Hematopoietic multipotent progenitor cell treated with erythropoietin and hydrocortisone succinate and interleukin-3 and kit ligand, for 8 days (in vitro differentiated cells): ENCODE results near the gene KLHL17.
A peak's percentile ranks its signal among the peaks of the same experiment; 100 is the strongest.

ENCODE experiments used
- DNase-seq: peaks from one replicate; pipeline ENCODE4 v3.0.0-alpha.2; 2015

The KLHL17 gene

DNA sequence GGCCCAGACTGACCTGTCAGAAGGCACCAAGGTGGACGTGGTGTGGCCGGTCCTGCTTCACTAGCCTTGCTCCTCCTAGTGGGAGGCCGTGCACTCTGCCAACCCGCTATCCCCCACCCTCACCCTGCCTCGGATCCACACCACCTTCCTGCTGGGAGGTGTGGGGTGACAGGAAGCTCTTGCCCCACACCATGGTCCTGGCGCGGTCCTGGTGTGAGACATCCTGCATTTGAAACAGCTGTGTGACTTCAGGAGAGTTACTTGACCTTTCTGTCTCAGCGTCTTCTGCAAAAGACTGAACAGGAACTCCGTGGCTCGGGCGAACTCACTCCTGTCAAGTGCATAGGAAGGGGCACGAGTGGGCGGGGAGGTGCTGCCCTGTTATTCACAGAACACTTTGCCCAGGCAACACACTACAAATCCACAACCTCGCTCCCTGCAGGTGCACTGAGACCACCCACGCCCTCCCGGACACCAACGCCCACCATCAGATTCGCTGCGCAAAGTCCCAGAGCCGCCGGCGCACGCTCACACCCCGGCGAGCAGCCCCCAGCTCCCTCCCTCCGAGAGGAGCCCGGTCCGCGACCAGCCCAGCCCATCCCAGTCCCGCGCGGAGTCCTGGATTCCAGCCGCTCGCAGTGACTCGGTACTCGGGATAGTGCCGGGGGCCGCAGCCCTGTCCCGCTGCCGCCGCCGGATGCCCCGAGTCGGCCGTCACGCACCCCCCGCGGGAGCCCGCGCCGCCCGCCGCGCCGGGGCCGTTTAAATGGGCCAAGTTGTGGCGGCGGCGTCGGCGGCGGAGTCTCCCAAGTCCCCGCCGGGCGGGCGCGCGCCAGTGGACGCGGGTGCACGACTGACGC is 37.0 kb upstream of the KLHL17 start, which contains the start of gene SAMD11:
Gene SAMD11 (plus strand): TSS at position 793 of the 860 bp plus-strand sequence. CDS start 509 bp downstream, outside the sequence.
- DNase-seq, result peak; percentile 33

DNA sequence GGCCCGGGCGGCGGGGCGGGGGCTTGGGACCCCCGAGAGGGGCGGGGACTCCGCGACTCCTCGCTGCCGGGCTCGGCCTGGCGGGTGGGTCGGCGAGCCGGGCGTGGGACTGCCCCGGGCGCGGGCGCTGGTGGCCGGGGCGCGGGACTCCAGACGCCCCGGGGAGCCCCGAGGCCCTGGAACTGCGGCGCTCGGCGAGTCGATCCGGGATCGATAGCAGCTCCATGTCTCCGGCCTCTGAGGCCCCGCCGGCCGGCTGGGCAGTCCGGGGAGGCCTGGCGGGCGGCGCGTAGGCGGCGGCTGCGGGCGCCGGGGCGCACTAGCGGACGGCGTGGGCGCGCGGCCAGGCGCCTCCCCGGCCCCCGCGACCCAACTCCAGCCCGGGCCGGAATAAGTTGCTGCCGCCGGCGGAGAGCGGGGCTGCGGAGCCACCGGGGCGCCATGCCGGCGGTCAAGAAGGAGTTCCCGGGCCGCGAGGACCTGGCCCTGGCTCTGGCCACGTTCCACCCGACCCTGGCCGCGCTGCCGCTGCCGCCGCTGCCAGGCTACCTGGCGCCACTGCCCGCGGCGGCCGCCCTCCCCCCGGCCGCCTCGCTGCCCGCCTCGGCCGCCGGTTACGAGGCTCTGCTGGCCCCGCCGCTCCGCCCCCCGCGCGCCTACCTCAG is 36.3 kb upstream of the KLHL17 start:
- DNase-seq, result no peak

DNA sequence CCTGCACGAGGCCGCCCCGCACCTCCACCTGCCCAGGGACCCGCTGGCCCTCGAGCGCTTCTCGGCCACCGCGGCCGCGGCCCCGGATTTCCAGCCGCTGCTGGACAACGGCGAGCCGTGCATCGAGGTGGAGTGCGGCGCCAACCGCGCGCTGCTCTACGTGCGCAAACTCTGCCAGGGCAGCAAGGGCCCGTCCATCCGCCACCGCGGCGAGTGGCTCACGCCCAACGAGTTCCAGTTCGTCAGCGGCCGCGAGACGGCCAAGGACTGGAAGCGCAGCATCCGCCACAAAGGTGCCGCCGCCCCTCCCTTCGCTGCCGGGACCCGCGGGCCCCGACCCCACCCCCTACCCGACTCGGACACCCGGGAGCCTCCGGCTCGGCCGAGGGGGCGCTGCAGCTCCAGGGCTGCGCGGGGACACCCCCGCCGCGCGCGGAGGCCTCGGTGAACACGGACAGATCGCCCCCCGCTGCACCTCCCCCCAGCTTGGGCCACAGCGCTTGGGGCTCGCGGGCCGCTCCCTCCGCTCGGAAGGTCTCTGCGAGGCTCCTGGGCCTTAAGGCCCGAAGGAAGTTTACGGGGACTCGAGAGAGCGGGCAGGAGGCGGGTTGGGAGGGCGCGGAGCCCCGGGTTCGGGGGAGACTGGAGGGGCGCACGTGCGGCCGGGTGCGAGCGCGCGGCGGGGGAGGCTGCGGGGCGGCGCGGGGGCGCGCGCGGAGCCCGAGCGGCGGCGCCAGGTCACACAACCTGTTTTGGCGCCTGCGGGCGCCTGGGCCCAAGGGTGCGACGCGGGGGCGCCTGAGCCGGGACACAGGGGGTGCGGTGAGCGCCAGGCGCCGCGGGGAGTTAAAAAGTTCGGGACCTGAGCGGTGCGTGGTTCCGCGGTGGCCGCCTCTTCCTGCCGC is 35.5 kb upstream of the KLHL17 start:
- no peak for DNase-seq

DNA sequence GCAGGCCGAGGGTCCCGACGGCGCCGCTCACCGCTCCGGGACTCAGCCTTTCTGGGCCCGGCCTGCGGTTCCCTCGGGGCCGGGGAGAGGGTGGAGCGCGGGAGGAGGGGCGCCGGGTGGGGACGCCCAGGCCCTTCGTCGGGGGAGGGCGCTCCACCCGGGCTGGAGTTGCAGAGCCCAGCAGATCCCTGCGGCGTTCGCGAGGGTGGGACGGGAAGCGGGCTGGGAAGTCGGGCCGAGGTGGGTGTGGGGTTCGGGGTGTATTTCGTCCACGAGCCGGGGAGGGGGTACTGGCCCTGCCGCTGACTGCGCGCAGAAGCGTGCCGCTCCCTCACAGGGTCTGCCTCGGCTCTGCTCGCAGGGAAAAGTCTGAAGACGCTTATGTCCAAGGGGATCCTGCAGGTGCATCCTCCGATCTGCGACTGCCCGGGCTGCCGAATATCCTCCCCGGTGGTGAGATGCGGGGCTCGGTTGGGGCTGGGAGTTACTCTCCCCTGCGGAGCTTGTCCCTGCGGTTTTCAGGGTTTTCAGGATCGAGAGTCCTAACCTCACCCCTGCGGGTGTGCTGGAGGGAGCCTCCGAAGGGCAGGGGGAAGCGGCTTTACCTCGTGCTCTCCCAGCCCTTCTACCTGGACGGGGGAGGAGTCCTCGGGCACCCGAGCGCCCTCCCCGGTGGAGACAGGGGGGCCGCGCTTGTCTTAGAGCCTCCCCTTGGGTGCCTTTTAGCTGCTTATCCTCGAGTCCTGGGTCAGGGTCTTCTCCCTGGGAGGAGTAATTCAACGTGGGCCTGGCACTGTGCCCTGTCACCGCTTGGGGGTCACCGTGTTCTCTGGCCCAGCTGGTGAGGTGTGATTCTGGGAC is 34.6 kb upstream of the KLHL17 start:
- no peak for DNase-seq

DNA sequence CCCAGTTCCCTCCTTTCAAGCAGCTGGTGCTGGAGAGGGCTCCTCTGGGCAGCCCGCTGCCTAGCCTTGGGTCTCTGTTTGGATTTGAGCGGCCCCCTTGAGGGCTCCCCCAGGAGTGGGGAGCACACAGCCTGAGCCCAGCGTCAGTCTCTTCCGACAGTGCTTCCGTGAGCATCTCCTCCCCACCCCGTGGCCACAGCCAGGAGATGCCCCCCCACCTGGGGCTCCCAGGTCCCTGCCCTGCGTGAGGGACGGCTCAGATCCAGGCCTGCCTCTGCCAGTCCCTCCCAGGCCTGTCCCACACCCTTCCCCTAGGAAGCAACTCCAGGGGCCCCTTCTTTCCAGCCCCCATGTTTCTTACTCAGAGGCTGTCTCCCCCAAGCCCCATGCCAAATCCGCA is 33.1 kb upstream of the KLHL17 start:
- DNase-seq, result no peak

DNA sequence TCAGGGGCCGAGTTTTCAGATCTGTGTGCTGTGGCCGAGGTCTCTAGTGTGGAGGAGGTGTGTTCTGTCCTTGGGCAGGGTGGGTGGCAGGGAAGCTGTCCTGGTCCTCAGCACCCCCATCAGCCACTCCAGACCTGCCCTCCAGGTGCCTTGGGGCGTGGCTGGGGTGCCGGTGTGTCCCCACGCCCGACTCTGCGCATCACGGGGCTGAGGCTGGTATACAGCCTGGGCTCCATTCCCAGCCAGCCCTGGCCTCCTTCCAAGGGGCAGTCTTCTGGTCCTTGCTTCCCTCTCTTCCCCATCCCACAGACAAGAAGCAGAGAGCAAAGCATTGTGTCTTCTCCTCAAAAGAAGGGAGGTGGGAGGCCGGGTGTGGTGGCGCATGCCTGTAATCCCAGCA is 32.6 kb upstream of the KLHL17 start:
- no peak for DNase-seq

DNA sequence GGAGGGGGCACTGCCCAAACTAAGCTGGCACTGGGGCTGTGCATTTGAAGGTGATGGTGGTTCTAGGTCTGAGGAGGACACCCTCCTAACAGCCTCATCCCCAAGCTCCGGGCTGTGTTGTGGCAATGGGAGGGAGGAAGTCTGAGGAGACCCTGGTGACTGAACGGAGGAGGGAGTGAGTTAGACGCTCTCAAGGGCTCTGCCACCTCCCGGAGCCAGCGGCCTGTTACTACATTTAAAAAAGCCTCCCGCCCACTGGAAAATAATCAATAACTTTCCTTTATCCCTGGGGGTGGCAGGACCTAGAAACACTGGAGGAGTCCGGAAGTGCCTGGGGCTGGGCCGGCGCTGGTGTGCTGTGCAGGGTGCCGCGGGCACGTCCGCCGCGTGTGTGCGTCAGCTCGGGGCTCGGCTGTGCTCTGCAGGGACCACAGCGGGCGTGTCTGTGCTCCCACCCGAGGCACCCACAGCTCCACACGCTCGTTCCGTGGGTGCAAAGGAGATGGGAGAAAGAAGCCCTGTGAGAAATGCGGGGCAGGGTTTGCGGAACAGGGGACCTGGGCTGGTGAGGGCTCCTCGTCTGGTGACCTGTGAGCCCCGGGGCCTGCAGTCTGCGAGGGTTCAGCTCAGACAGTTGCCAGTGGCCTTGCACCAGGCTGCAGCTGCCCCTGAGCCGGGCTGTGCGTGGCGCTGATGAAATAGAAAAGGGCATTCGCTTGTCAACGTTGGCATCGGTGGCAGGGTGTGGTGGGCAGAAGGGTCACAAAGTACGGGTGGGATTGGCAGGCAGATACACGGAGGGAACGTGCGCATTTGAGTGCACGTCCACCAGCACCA is 31.3 kb upstream of the KLHL17 start:
- no peak for DNase-seq

DNA sequence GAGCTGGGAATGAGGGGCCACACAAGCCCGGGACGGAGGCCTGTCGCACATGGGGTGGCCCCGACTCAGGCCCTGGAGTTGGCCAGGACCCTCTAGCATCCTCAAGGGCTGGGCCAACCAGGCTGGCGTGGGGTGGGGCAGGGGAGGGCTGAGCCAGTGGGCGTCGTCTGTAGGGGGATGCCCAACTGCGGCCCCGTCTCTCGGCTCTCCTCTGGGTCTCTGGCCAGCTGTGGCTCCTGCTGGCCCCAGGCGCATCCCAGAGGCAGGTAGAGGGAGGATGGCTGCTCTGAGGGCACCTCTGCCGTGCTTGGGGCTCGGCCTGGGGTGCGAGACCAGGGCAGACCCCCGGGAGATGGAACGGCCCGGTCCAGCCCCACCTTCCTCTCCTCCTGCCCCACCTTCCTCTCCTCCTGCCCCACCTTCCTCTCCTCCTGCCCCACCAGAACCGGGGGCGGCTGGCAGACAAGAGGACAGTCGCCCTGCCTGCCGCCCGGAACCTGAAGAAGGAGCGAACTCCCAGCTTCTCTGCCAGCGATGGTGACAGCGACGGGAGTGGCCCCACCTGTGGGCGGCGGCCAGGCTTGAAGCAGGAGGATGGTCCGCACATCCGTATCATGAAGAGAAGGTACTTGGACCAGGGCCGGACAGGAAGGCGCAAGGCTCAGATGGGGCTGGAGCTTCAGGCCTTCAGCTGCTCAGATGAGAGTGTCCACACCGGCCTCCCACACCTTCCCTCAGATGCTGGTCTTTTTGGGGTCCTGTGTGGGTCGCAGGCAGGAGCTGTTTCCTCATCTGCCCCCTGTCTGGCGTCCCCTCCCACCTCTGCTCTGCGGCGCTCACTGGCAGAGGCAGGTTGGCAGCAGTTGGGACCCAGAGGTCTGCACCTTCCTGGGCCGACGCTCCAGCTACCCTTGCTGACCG is 30.4 kb upstream of the KLHL17 start:
- no peak for DNase-seq

DNA sequence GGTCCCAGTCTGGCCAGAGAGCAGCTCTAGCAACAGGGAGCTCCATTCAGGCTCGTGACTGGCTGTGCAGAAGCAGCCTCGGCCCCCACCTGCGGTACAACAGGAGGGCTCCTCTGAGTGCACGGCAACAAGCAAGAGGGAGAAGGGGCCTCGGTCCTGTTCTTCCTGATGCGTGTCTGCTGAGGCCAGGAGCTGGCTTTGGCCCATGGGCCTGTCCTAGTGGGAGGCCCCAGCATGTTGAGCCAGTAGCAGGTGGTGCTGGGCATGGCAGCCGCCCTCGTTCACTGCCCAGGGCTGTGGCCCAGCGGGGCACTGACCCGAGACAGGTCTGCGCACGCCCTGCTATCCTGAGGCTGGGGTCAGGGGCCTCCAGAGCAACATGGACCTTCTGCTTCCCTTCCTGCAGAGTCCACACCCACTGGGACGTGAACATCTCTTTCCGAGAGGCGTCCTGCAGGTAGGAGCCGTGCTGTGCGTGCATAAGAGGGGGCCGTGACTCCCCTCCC is 29.7 kb upstream of the KLHL17 start:
- DNase-seq, result no peak

DNA sequence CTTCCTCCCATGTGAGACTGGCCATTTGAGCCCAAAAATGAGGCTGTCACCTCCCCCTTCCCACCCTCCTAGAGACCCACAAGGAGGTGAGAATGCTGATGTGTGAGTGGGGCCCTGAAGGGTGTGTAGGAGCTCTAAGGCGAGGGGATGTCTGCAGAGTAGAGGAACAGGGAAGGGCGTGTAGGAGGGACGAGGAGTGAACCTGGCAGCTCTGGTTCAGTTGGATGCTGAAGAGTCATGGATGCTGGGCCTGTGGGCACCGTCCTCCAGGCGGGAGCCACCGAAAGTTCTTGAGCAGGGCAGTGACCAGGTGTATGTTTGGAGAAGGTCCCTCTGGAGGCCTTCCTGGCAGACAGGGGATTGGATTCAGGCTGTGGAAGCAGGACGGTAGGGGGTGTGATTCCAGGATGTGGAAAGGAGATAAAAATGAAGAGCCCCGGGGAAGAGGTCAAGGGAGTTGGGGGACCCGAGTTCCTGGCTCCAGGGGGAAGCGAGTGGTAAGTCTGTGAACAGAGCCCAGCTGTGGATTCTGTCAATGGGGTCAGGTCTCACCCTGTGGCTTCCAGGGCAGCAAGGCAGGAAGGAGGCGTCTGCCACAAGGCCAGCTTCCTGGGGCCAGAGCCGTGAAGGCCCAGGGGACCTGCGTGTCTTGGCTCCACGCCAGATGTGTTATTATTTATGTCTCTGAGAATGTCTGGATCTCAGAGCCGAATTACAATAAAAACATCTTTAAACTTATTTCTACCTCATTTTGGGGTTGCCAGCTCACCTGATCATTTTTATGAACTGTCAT is 28.8 kb upstream of the KLHL17 start:
- no peak for DNase-seq

DNA sequence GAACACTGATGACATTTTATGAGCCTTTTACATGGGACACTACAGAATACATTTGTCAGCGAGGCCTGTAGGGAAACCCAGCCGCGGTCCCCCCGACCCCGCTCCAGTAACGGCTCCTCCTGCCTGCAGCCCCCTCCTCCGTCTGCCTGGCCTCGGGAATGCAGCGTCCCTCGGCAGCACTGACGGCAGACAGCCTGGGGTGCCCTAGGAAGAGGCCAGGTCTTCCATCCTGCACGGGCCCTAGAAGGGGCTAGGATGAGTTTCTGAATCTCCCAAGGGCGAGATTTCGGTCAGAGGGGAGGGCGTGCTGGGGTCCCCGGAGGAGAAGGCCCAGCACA is 28.2 kb upstream of the KLHL17 start:
- no peak for DNase-seq

DNA sequence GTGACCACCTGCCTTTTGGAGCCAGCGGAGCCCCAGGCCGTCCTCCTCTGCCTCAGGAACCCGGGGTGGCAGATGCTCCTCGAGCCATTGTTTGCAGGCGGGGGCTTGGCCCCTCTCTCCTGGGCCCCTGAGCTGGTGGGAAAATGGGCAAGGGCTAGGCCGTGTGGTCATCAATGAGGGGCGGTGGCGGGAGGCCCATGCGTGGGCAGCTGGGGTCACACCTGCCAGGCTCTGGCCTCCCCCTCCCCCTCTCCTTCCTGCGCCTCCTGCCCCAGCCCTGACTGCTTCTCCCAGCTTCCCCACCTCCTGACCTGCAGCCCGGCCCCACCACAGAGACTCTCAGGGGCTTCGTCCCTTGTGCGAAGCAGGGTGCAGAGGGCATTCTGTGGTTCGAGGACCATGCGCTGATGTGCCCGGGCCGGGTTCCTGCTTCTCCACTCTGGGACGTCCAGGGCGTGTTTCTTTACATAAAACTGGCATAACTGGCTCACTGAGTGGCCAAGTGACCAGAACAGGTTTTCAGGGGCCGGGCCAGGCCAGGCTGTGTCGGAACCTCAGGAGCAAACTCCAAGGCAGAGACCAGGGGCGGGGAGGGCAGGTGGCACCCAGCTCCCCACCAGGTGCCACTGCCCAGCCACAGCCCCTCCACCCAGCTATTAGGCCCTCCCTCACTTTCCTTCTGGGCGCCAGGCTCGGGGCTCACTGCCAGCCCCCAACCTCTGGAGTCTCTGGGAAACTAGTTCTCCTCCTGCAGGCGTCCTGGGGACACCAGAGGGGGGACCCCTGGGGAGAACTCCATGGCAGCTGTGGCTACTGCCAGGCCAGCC is 27.4 kb upstream of the KLHL17 start:
- no peak for DNase-seq

DNA sequence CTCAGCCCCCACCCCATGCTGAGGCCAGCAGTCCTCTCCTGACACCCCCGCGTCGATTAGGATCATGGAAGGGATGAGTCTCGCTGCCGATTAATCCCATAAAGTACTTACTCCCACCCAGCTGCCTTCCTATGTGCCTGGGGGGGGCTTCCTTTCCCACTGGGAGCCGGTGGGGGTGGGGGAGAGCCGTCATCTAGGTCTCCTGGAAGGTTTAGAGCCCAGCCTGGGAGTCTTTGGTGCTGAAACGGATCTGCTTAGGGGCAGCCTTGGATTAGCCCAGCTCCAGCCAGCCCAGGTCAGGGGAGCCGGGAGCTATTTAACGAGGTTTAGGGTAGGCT is 26.8 kb upstream of the KLHL17 start:
- no peak for DNase-seq

DNA sequence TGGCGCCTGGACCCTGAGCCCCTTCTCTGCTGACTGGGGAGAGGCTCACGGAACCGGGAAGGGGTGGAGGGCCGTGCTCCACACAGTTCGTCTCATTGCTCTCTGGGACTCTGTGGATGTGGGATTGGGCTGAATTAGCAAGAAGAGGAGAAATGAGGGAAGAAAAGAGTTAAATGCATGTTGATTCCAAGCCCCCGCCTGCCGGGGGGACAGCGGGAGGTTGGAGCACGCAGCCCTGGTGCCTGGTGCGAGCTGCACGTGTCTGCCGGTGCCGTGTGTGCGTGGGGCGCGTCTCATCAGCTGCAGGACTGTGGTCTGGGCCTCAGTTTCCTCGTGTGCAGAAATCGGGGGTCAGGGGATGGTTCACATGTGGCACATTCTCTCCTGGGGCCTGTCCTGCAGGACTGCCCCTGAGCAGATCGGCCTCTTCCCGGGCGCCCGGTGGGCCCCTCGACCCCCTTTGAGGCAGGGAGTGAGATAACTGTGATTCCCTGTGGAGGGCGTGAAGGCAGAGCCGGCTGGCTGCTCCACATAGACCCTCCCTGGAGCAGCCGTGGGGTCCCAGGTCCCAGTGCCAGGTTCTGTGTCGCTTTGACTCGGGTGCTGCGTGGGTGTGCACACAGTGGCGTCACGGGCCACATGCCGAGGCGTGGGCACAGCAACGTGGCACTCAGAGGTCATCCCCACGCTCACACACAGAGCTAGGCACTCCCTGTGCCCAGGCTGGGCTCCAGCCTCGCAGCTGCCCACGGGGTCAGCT is 25.2 kb upstream of the KLHL17 start:
- no peak for DNase-seq

DNA sequence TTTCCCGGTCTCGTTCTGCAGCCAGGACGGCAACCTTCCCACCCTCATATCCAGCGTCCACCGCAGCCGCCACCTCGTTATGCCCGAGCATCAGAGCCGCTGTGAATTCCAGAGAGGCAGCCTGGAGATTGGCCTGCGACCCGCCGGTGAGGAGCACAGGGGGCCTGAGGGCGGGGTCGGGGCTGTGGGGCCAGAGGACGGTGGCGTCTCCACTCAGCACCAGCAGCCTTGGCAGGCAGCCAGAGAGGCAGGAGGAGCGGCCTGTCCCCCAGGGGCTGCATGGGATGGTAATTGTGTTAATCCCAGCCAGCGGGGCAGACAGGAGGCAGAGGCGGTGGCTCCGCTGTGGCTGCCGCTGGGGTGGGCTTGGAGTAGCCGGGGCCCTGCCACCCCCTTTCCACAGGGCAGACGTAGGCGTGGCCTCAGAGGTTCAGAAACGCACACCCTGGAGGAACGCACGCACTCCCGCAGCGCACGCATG is 24.6 kb upstream of the KLHL17 start:
- no peak for DNase-seq

DNA sequence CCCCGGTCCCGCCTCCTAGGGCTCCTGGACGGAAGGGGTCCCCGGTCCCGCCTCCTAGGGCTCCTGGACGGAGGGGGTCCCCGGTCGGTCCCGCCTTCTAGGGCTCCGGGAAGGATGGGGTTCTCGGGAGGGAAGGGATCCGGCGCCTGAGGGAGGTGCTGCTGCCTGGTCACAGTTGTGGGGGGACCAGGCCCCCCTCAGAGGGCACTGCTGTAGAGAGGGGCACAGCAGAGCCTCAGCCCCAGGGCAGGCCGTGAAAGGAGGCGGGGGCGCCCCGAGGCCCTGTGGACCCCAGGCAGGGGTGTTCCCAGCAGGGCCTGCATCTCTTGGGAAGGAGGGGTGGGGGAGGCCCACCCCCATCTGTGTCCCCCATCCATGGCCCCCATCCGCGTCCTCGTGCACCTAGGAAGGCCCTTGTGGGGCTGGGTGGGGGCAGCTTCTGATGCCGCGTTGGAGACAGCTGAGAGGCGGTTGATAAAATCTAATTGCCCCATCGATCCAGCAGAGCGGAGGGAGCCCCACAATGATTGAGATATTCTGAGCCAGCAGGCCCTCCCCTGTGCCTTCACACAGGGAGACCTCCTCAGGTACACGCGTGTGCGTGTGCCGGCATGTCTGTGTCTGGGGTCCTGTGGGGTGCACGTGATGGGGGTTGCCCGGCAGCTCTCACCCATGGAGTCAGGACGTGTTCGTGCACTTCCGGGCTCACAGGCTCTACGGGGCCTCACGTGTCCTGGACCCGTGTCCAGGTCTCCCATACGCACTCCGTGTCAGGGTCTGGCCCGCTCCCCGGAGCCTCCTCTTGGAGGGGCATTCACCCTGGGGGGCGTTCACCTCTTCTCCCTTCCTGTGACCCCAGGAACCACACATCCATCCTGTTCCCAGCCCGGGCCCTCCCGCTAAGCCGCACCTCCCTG is 23.8 kb upstream of the KLHL17 start:
- DNase-seq, result no peak
